ENCODE data around the gene PIEZO1. TPM values are rescaled to one million over a fixed set of nuclear protein-coding genes. Genes with fewer than 3 reads are reported as not detected.

The PIEZO1 gene
- total RNA-seq, 1 donor from 2014 or later, result 91.7 TPM

GRCh38 chr16:88737298-88738150 is 47.5 kb downstream of the PIEZO1 start:
- peak; percentile 63 for DNase-seq (ENCODE audit: low spot score)

- no peak for DNase-seq (ENCODE audit: low spot score)
These were observed 48.5 kb downstream of the PIEZO1 start for GRCh38 chr16:88736496-88736895.

GRCh38 chr16:88736088-88736487 is 48.9 kb downstream of the PIEZO1 start:
- DNase-seq (ENCODE audit: low spot score), result no peak

GRCh38 chr16:88735616-88736015 is 49.4 kb downstream of the PIEZO1 start:
- DNase-seq (ENCODE audit: low spot score), result no peak

GRCh38 chr16:88735121-88735520 is 49.9 kb downstream of the PIEZO1 start:
- no peak for DNase-seq (ENCODE audit: low spot score)

- DNase-seq (ENCODE audit: low spot score), result no peak
These were observed 50.7 kb downstream of the PIEZO1 start for GRCh38 chr16:88734361-88734728.

GRCh38 chr16:88733630-88734360 is 51.2 kb downstream of the PIEZO1 start:
- no peak for DNase-seq (ENCODE audit: low spot score)

GRCh38 chr16:88732961-88733294 is 52.1 kb downstream of the PIEZO1 start:
- no peak for DNase-seq (ENCODE audit: low spot score)

GRCh38 chr16:88732172-88732960 is 52.7 kb downstream of the PIEZO1 start:
- DNase-seq (ENCODE audit: low spot score), result no peak

- DNase-seq (ENCODE audit: low spot score), result no peak
These were observed 53.3 kb downstream of the PIEZO1 start for GRCh38 chr16:88731699-88732098.

GRCh38 chr16:88730632-88731607 is 54.1 kb downstream of the PIEZO1 start:
- DNase-seq (ENCODE audit: low spot score), result no peak

GRCh38 chr16:88727871-88728270 is 57.1 kb downstream of the PIEZO1 start:
- peak; percentile 40 for DNase-seq (ENCODE audit: low spot score)

- no peak for DNase-seq (ENCODE audit: low spot score)
These were observed 58.0 kb downstream of the PIEZO1 start for GRCh38 chr16:88726981-88727380.

GRCh38 chr16:88726408-88726749 is 58.6 kb downstream of the PIEZO1 start:
- DNase-seq (ENCODE audit: low spot score), result no peak

GRCh38 chr16:88725609-88726407 is 59.2 kb downstream of the PIEZO1 start:
- no peak for DNase-seq (ENCODE audit: low spot score)

GRCh38 chr16:88724855-88725555 is 60.0 kb downstream of the PIEZO1 start:
- DNase-seq (ENCODE audit: low spot score), result no peak

- DNase-seq (ENCODE audit: low spot score), result no peak
These were observed 61.1 kb downstream of the PIEZO1 start for GRCh38 chr16:88723911-88724310.

- no peak for DNase-seq (ENCODE audit: low spot score)
These were observed 61.5 kb downstream of the PIEZO1 start for GRCh38 chr16:88723507-88723887.

- no peak for DNase-seq (ENCODE audit: low spot score)
These were observed 62.1 kb downstream of the PIEZO1 start for GRCh38 chr16:88722784-88723506.

Data from umbilical cord (tissue), 2 donors.